H1 (cell line): ENCODE data around the gene ADGRG1. TPM values are rescaled to one million over a fixed set of nuclear protein-coding genes. Genes with fewer than 3 reads are reported as not detected.

ENCODE experiments used
- CTCF ChIA-PET: fragments of 300-600 bp; sonication (Branson Sonifier 250); formaldehyde crosslinking; loops from one replicate; lab custom pipeline; 2021; ENCODE audit not compliant: partially characterized antibody; lab: Charles Lee
- POLR2A ChIA-PET: fragments of 300-600 bp; sonication (Branson Sonifier 250); formaldehyde crosslinking; loops from one replicate; lab custom pipeline; 2021; ENCODE audit warnings: inconsistent platforms; ENCODE audit not compliant: partially characterized antibody; lab: Charles Lee
- DNase-seq, 2 experiments: peaks; one replicate each; pipeline versions ENCODE4 v3.0.0 to v3.0.0-alpha.2; 2010 to 2022; ENCODE audit warnings: low spot score in 2 of 2, low read depth in 1 of 2, mixed read lengths in 1 of 2
- FAIRE-seq: peaks from 2 replicates; lab custom pipeline; 2011; peaks lifted over from hg19 to GRCh38; lab: Jason Lieb, UNC
- H2AFZ ChIP-seq: 2 replicates; pipeline ENCODE4 v1.8.1; 2012; ENCODE audit warnings: low read length, inconsistent platforms
- H2AK5ac ChIP-seq: 2 replicates; pipeline ENCODE4 v1.6.1; 2013; ENCODE audit warnings: low read depth, low read length
- H2BK120ac ChIP-seq: replicated peaks from 2 replicates; pipeline ENCODE3; 2013; ENCODE audit warnings: low read depth, low read length, inconsistent platforms
- H2BK12ac ChIP-seq: 2 replicates; pipeline ENCODE4 v1.6.1; 2013; ENCODE audit warnings: low read depth, low read length
- H2BK15ac ChIP-seq: 2 replicates; pipeline ENCODE4 v1.6.1; 2013; ENCODE audit warnings: low read length
- H2BK20ac ChIP-seq: 2 replicates; pipeline ENCODE4 v1.6.1; 2013; ENCODE audit warnings: low read length
- H2BK5ac ChIP-seq: 2 replicates; pipeline ENCODE4 v1.6.1; 2013; ENCODE audit warnings: low read depth, low read length
- H3K14ac ChIP-seq: 2 replicates; pipeline ENCODE4 v1.6.1; 2013; ENCODE audit warnings: inconsistent platforms; ENCODE audit not compliant: insufficient read length
- H3K18ac ChIP-seq: 2 replicates; pipeline ENCODE4 v1.6.1; 2013; ENCODE audit warnings: low read length; ENCODE audit errors: extremely low read depth
- H3K23ac ChIP-seq: 2 replicates; pipeline ENCODE4 v1.6.1; 2013; ENCODE audit warnings: inconsistent platforms; ENCODE audit not compliant: insufficient read length
- H3K23me2 ChIP-seq: 2 replicates; pipeline ENCODE4 v1.6.1; 2013; ENCODE audit warnings: low read depth, low read length
- H3K27ac ChIP-seq: 2 replicates; pipeline ENCODE4 v1.6.1; 2011; ENCODE audit warnings: low read depth, low read length, inconsistent platforms
- H3K27me3 ChIP-seq, 4 experiments: replicated peaks in 1 of 4; 1 replicate in 1 of 4; 2 replicates in 3 of 4; pipeline versions ENCODE4 v1.6.1 to v1.8.1; 2011 to 2013; ENCODE audit warnings: low read length in 3 of 4, mild to moderate bottlenecking in 3 of 4, inconsistent platforms in 2 of 4, mixed read lengths in 2 of 4, moderate library complexity in 1 of 4; ENCODE audit not compliant: control insufficient read depth in 3 of 4, insufficient read depth in 3 of 4; ENCODE audit errors: extremely low read depth in 1 of 4
- H3K36me3 ChIP-seq, 4 experiments: 2 replicates each; pipeline versions ENCODE4 v1.6.1 to v1.8.1; 2011 to 2013; ENCODE audit warnings: mild to moderate bottlenecking in 4 of 4, low read length in 3 of 4, moderate library complexity in 2 of 4, control low read depth in 1 of 4, inconsistent platforms in 1 of 4; ENCODE audit not compliant: insufficient read depth in 4 of 4, control insufficient read depth in 2 of 4
- H3K4ac ChIP-seq: replicated peaks from 2 replicates; pipeline ENCODE3; 2013; ENCODE audit warnings: low read length, low read depth, mixed read lengths, inconsistent platforms; ENCODE audit not compliant: insufficient read length
- H3K4me1 ChIP-seq, 4 experiments: replicated peaks in 1 of 4; 1 replicate in 1 of 4; 2 replicates in 3 of 4; pipeline versions ENCODE4 v1.6.1 to v1.8.1; 2011 to 2013; ENCODE audit warnings: low read length in 3 of 4, inconsistent platforms in 2 of 4, mixed read lengths in 1 of 4; ENCODE audit not compliant: insufficient read depth in 4 of 4, control insufficient read depth in 3 of 4
- H3K4me2 ChIP-seq, 2 experiments: 2 replicates each; pipeline versions ENCODE4 v1.6.1 to v1.8.1; 2011 to 2013; ENCODE audit warnings: low read depth in 2 of 2, low read length in 2 of 2, control low read depth in 1 of 2, inconsistent platforms in 1 of 2, mild to moderate bottlenecking in 1 of 2; ENCODE audit not compliant: insufficient read depth in 1 of 2
- H3K4me3 ChIP-seq, 4 experiments: fragments of 200-600, 300-600 bp in 1 of 4; sonication (generic), shearing (Covaris generic), sonication (Bioruptor Twin) in 1 of 4; 2 replicates each; pipeline versions ENCODE4 v1.5.1 to v1.8.1; 2011 to 2016; ENCODE audit warnings: low read length in 4 of 4, low read depth in 3 of 4, control low read depth in 2 of 4, inconsistent platforms in 2 of 4, mild to moderate bottlenecking in 2 of 4, mixed read lengths in 1 of 4, moderate library complexity in 1 of 4; ENCODE audit not compliant: insufficient read depth in 2 of 4; ENCODE audit errors: extremely low read depth in 1 of 4
- H3K56ac ChIP-seq: replicated peaks from 2 replicates; pipeline ENCODE3; 2013; ENCODE audit warnings: low read depth, mild to moderate bottlenecking, mixed read lengths, low read length, inconsistent platforms; ENCODE audit not compliant: insufficient read length
- H3K79me1 ChIP-seq: 2 replicates; pipeline ENCODE4 v1.6.1; 2013; ENCODE audit warnings: low read depth, low read length, control low read depth
- H3K79me2 ChIP-seq, 2 experiments: 2 replicates each; pipeline versions ENCODE4 v1.6.1 to v1.8.1; 2012 to 2013; ENCODE audit warnings: low read length in 2 of 2, mild to moderate bottlenecking in 2 of 2, inconsistent platforms in 1 of 2; ENCODE audit not compliant: insufficient read depth in 2 of 2, control insufficient read depth in 1 of 2
- H3K9ac ChIP-seq, 4 experiments: replicated peaks in 1 of 4; 1 replicate in 1 of 4; 2 replicates in 3 of 4; pipeline versions ENCODE4 v1.6.1 to v1.8.1; 2011 to 2013; ENCODE audit warnings: low read depth in 3 of 4, low read length in 3 of 4, control low read depth in 2 of 4, mild to moderate bottlenecking in 2 of 4, moderate library complexity in 2 of 4, inconsistent platforms in 1 of 4; ENCODE audit errors: extremely low read depth in 1 of 4
- H3K9me3 ChIP-seq, 2 experiments: 2 replicates each; pipeline versions ENCODE4 v1.6.1 to v1.8.1; 2012 to 2013; ENCODE audit warnings: mild to moderate bottlenecking in 2 of 2, moderate library complexity in 2 of 2, control low read depth in 1 of 2, inconsistent platforms in 1 of 2, low read depth in 1 of 2, low read length in 1 of 2, mixed read lengths in 1 of 2; ENCODE audit not compliant: insufficient read depth in 2 of 2
- H4K20me1 ChIP-seq, 2 experiments: replicated peaks in 1 of 2; 2 replicates each; pipeline versions ENCODE3 to v1.8.1; 2011 to 2013; ENCODE audit warnings: inconsistent platforms in 2 of 2, low read length in 2 of 2, mild to moderate bottlenecking in 1 of 2; ENCODE audit not compliant: insufficient read depth in 2 of 2, control insufficient read depth in 1 of 2
- H4K5ac ChIP-seq: 2 replicates; pipeline ENCODE4 v1.6.1; 2013; ENCODE audit warnings: low read length, low read depth, mixed read lengths, inconsistent platforms; ENCODE audit not compliant: insufficient read length
- H4K8ac ChIP-seq: 2 replicates; pipeline ENCODE4 v1.8.0; 2013; ENCODE audit warnings: mild to moderate bottlenecking, moderate library complexity, low read length, inconsistent platforms; ENCODE audit not compliant: insufficient read depth; ENCODE audit errors: extremely low read depth
- H4K91ac ChIP-seq: replicated peaks from 2 replicates; pipeline ENCODE3; 2013; ENCODE audit warnings: low read length, mixed read lengths, inconsistent platforms; ENCODE audit not compliant: insufficient read length
- JUND ChIP-seq: IDR thresholded peaks from 2 replicates; pipeline ENCODE4 v1.6.1; 2011; ENCODE audit warnings: mild to moderate bottlenecking, improper control_type of control experiment, low read length
- TBP ChIP-seq: IDR thresholded peaks from 2 replicates; pipeline ENCODE4 v1.6.1; 2011; ENCODE audit warnings: low read depth, low read length, improper control_type of control experiment
- ZNF274 ChIP-seq: IDR thresholded peaks from 2 replicates; pipeline ENCODE4 v1.7.0; 2012; ENCODE audit warnings: low read length, borderline replicate concordance; ENCODE audit errors: extremely low read depth
- WGBS, 2 experiments: shearing (Covaris generic) in 1 of 2; methylation state at CpG; one replicate each; pipeline versions ENCODE4 v1.1.6 to v1.1.7; 2013 to 2015; ENCODE audit warnings: low lambda C conversion rate in 2 of 2, mixed read lengths in 2 of 2, inconsistent platforms in 1 of 2, low coverage in 1 of 2, missing lambda C conversion rate in 1 of 2; ENCODE audit not compliant: insufficient replicate concordance in 2 of 2, insufficient coverage in 1 of 2, insufficient read length in 1 of 2; ENCODE audit errors: extremely low coverage in 1 of 2, missing lambda C conversion rate in 1 of 2; 5-methylcytosine and 5-hydroxymethylcytosine counted together
- polyA plus RNA-seq, 7 experiments: library from polyadenylated mRNA; depleted of rRNA in 3 of 7; stranded (reverse) in 5 of 7; unstranded in 2 of 7; fragments of >200 nt in 5 of 7; fragments of 200-250 nt in 2 of 7; gene quantifications; 1 replicate in 5 of 7; 2 replicates in 1 of 7; 4 replicates in 1 of 7; pipeline versions ENCODE4 v1.2.1 to v1.2.3, GENCODE V29; 2011 to 2013; ENCODE audit warnings: missing spikeins in 2 of 7, mixed read lengths in 2 of 7
- total RNA-seq: library from RNA; stranded (reverse); fragmentation: NEBNext Ultra II Directional; extraction: Animal tissue kit (Norgen Biotek cat#: 25700); gene quantifications from 2 replicates; pipeline ENCODE4 v1.2.1, GENCODE V29; 2021

The ADGRG1 gene
- total and polyA plus RNA-seq, 2 of the 8 experiments (the other 6 are each of a cell fraction or from before 2014, with no cell fraction given), result 1.3 to 2.6 TPM

GRCh38 chr16:57700781-57701551 lies 72.5 kb downstream of the ADGRG1 start:
- Histone ChIP-seq H4K5ac (no peak overlapping the region), H3K27me3 (no peaks in the 10 kb centered on the region; a peak in 1 of 7 replicates), H3K18ac (no peak overlapping the region), H2AK5ac (no peak overlapping the region), H2BK15ac (no peak overlapping the region), H3K79me1 (no peaks in the 10 kb centered on the region), H3K79me2 (no peaks in the 10 kb centered on the region), H3K9ac (no peak overlapping the region), H3K4ac (no peak overlapping the region), H3K14ac (no peak overlapping the region), H3K9me3 (no peaks in the 10 kb centered on the region), H2BK120ac (no peak overlapping the region), H2BK5ac (no peak overlapping the region), H2AFZ (no peak overlapping the region), H4K91ac (no peak overlapping the region), H4K8ac (no peak overlapping the region; the same call in 1 of the 2 replicates), H3K27ac (no peak overlapping the region), H4K20me1 (peaks cover 0 to 3% of the 10 kb centered on the region in 2 experiments), H3K36me3 (no peaks in the 10 kb centered on the region), H3K23ac (no peak overlapping the region), H3K23me2 (peaks cover 10% of the 10 kb centered on the region; the same call in 1 of the 2 replicates), H3K56ac (no peak overlapping the region), H3K4me1 (no peaks in the 10 kb centered on the region), H3K4me2 (no peak overlapping the region), H3K4me3 (no peak overlapping the region), H2BK20ac (no peak overlapping the region), H2BK12ac (no peak overlapping the region)
- ChIA-PET POLR2A (no interaction called here), CTCF (interaction anchor here (1.2 to 1.6 kb wide), 2 partner anchors 34 to 36 kb away, joined by 3 read pairs; no protein-coding TSS in a partner anchor)
- no peak for FAIRE-seq
- WGBS, 2 experiments, result 80% methylated on average over 10 of the region's 10 CpGs; no CpG with 5 or more reads in 1 of the 2 experiments
- DNase-seq, result no peak
- TF ChIP-seq TBP, result no peak
- TF ChIP-seq JUND, result no peak
- no peak for TF ChIP-seq ZNF274
